Measurements from ENCODE around the gene TCF4. TPM values are rescaled to one million over a fixed set of nuclear protein-coding genes. Genes with fewer than 3 reads are reported as not detected.

TCF4 gene
- total and polyA plus RNA-seq, 10 donors = 14.6 to 200 (median 153) TPM

GRCh38 chr18:55286257-55286825, 301.7 kb downstream of the TCF4 start:
- Histone ChIP-seq H3K4me3 (no peak overlapping the region), H3K9me3 (no peaks in the 10 kb centered on the region), H3K36me3 (no peaks in the 10 kb centered on the region), H3K27me3 (replicated peaks in 1 of 7) (no peaks in the 10 kb centered on the region), H3K27ac (peak overlapping the region in 1 of 8 donors; percentile 28), H3K4me1 (peaks cover 0 to 47% (median 24%) of the 10 kb centered on the region in 6 donors)
- no peak for DNase-seq
- 82 to 89% (median 88%) methylated on average over 6 of the region's 6 CpGs for WGBS, 5 donors
- TF ChIP-seq POLR2AphosphoS5 (IDR thresholded peaks at IDR 0.05) = no peak
- TF ChIP-seq, protein P1, sequence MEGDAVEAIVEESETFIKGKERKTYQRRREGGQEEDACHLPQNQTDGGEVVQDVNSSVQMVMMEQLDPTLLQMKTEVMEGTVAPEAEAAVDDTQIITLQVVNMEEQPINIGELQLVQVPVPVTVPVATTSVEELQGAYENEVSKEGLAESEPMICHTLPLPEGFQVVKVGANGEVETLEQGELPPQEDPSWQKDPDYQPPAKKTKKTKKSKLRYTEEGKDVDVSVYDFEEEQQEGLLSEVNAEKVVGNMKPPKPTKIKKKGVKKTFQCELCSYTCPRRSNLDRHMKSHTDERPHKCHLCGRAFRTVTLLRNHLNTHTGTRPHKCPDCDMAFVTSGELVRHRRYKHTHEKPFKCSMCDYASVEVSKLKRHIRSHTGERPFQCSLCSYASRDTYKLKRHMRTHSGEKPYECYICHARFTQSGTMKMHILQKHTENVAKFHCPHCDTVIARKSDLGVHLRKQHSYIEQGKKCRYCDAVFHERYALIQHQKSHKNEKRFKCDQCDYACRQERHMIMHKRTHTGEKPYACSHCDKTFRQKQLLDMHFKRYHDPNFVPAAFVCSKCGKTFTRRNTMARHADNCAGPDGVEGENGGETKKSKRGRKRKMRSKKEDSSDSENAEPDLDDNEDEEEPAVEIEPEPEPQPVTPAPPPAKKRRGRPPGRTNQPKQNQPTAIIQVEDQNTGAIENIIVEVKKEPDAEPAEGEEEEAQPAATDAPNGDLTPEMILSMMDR (IDR thresholded peaks at IDR 0.05 in 8 of 11, conservative IDR thresholded peaks at IDR 0.05 in 3 of 11) = no peak
- TF ChIP-seq POLR2A (IDR thresholded peaks at IDR 0.05) = no peak
- intact Hi-C loops (cut with DNase I; ENCODE audit: low total_unique reads) = no loop called here

GRCh38 chr18:55284614-55285013, 303.4 kb downstream of the TCF4 start:
- Histone ChIP-seq H3K27me3 (replicated peaks in 1 of 7) (no peaks in the 10 kb centered on the region), H3K4me1 (peaks cover 3 to 44% (median 29%) of the 10 kb centered on the region in 6 donors), H3K4me3 (no peak overlapping the region), H3K27ac (no peak overlapping the region), H3K9me3 (no peaks in the 10 kb centered on the region), H3K36me3 (peaks cover 0 to under 1% (median 0%) of the 10 kb centered on the region in 6 donors)
- no peak for DNase-seq
- 77 to 90% (median 81%) methylated on average over 2 of the region's 2 CpGs for WGBS, 5 donors
- intact Hi-C loops (cut with DNase I; ENCODE audit: low total_unique reads) = no loop called here
- TF ChIP-seq, protein P1 (IDR thresholded peaks at IDR 0.05 in 8 of 11, conservative IDR thresholded peaks at IDR 0.05 in 3 of 11) = no peak
- TF ChIP-seq POLR2AphosphoS5 (IDR thresholded peaks at IDR 0.05) = no peak
- TF ChIP-seq POLR2A (IDR thresholded peaks at IDR 0.05) = no peak

DNA sequence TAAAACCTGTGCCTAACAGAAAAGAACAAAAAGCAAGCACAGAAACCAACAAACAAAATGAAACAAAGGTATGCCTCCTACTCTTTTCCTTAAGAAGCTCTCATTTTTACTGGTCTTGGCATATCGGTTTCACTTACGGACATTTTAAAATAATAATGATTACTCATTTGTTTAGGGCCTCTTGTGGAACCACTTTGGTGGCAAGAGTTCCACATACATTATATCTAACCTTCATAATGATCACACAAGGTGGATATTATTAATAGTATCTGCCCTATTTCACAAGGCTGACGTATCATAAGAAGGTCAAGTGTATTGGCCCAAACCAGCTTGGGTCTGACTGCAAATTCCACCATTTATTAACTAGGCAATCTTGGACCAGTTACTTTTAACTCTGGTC, 304.7 kb downstream of the TCF4 start:
- Histone ChIP-seq H3K4me1 (peaks cover 3 to 42% (median 28%) of the 10 kb centered on the region in 6 donors), H3K4me3 (no peak overlapping the region), H3K36me3 (peaks cover 0 to 14% (median 2%) of the 10 kb centered on the region in 6 donors), H3K9me3 (no peaks in the 10 kb centered on the region), H3K27ac (no peak overlapping the region), H3K27me3 (replicated peaks in 1 of 7) (no peaks in the 10 kb centered on the region)
- 84 to 86% (median 85%) methylated on average over 3 of the region's 3 CpGs for WGBS, 5 donors
- TF ChIP-seq, protein P1 (IDR thresholded peaks at IDR 0.05 in 8 of 11, conservative IDR thresholded peaks at IDR 0.05 in 3 of 11) = no peak
- TF ChIP-seq POLR2A (IDR thresholded peaks at IDR 0.05) = no peak
- TF ChIP-seq POLR2AphosphoS5 (IDR thresholded peaks at IDR 0.05) = no peak
- no peak for DNase-seq
- intact Hi-C loops (cut with DNase I; ENCODE audit: low total_unique reads) = no loop called here

DNA sequence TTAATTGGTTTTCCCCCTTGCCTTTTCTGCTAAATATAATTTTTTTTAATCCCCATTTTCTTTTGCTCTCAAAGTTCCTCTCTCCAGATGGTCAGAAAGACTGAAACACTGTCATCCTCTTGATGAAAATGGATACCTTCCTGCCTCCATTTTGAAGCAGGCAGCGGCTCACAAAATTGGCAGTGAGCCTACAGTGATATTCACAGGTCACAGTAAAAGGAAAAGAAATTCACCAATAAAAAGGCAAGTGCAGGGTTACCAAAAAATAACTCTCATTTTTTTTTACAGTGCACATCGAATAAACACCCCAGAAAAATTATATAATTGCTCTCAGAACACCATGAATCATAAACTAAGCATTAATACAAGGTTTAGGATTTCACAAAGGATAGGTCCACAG, 307.5 kb downstream of the TCF4 start:
- peak overlapping the region in 3 of 8 donors; percentile 2 to 19 (median 4) for H3K27ac ChIP-seq
- peaks cover 3 to 15% (median 8%) of the 10 kb centered on the region in 6 donors for H3K4me1 ChIP-seq
- H3K27me3 ChIP-seq (replicated peaks in 1 of 7) = no peaks in the 10 kb centered on the region
- H3K9me3 ChIP-seq = no peaks in the 10 kb centered on the region
- no peak for DNase-seq
- peaks cover 0 to 35% (median 14%) of the 10 kb centered on the region in 6 donors for H3K36me3 ChIP-seq
- H3K4me3 ChIP-seq = no peak overlapping the region
- 41 to 54% (median 49%) methylated on average over 2 of the region's 2 CpGs for WGBS, 5 donors
- peak in 1 of 3 donors; percentile 22 for TF ChIP-seq POLR2AphosphoS5 (IDR thresholded peaks at IDR 0.05)
- TF ChIP-seq, protein P1 (IDR thresholded peaks at IDR 0.05 in 8 of 11, conservative IDR thresholded peaks at IDR 0.05 in 3 of 11) = no peak
- TF ChIP-seq POLR2A (IDR thresholded peaks at IDR 0.05) = no peak
- intact Hi-C loops (cut with DNase I; ENCODE audit: low total_unique reads) = no loop called here

Data from spleen (tissue), 11 donors.